Ureter (tissue), 1 donor: ENCODE data around the gene ENOX1. TPM values are rescaled to one million over a fixed set of nuclear protein-coding genes. Genes with fewer than 3 reads are reported as not detected.
A peak's percentile ranks its signal among the peaks of the same experiment; 100 is the strongest.

Source experiments
- DNase-seq: peaks from one replicate; pipeline ENCODE4 v3.0.0-alpha.2; 2020; ENCODE audit warnings: low spot score
- total RNA-seq: library from RNA; stranded (reverse); gene quantifications from one replicate; pipeline ENCODE4 v1.2.4, GENCODE V29; 2023
- donor health status: DM: yes; HTN: yes; CAD: no.

ENOX1 gene
- total RNA-seq, 1 donor from 2014 or later: 7.1 TPM

GRCh38 chr13:43785650-43786471 is 911 bp downstream of the ENOX1 start:
- DNase-seq: peak; percentile 87

GRCh38 chr13:43785261-43785649 is 1.5 kb downstream of the ENOX1 start:
- DNase-seq: no peak

GRCh38 chr13:43784496-43784895 is 2.3 kb downstream of the ENOX1 start:
- no peak for DNase-seq

GRCh38 chr13:43783820-43784219 is 3.0 kb downstream of the ENOX1 start:
- DNase-seq: no peak

DNA sequence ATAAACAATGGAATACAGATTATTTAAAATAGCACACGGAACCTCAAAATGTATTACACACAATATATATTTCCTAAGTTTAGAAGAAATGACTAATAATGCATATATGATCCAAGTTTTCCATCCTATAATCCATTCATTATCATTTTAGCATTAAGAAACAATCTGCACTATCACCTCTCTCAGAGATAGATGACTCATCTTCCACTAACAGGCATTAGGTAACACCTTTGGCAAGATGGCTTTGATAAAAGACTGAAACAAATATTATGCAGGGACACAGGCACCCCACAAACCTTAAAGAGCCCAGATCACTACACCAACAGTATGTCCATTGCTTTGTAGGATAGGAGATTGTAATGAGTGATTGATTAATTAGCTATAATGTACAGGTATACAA is 4.1 kb downstream of the ENOX1 start:
- no peak for DNase-seq

DNA sequence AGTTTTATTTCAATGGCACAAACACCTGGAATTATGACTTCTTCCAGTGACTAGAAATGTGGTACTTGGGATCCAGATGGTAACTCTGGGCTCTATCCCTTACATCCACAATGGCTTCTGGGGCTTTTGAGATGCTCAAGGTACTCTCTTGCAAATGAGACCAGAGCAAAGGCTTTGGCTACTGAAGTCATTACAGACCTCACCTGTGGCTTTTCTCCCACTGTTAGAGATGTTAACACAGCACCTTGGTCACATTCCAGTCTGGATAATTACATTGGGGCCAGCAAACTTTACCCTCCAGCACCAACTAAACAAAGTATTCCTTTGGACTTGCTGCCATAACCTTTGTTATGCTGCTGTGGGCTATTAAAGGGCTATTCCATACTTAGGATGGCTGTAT is 6.1 kb downstream of the ENOX1 start:
- no peak for DNase-seq

DNA sequence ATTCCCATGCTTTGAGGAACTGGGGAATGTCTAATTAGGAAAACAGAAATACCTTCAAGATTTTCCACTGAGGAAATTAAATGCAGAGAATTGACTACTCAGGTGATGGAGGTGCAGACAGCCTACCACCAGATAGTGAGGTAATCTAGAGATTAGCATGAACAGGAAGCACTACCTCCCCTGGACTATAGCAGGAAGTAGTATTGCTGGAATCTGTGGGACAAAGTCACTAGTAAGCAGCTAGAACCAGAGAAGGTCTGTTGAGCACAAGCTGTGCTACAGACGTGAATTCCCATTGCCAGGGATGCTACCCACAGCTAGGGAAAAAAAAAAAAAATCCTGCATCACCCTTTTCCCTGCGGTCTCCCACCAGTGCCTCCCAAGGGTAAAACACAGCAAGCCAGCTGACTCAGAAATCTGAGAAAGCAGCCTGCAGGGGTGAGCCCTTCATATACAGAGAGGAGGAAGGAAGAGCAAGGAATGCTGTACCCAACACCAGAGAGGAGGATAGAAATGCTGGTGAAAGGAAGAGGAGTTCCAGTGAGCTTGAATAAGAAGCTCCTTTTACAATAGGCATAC is 10.2 kb downstream of the ENOX1 start:
- no peak for DNase-seq

DNA sequence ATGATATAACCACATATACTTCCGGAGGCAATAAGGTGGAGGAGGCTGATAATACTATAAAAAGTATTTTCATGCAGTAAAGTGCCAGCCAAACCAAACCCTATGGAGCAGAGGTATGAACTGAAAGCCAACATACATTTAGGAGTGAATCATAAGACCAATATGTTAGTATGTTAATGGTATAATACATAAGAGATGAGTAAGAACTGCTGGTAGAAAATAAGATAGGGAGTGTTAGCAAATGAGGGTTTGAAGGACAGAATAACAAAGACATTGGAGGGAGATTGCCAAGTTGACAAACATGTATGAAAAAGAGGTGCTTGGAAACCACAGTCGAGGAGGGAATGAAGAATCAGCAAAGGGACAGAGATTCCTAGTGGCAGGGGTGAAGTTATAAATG is 10.8 kb downstream of the ENOX1 start:
- DNase-seq: no peak

DNA sequence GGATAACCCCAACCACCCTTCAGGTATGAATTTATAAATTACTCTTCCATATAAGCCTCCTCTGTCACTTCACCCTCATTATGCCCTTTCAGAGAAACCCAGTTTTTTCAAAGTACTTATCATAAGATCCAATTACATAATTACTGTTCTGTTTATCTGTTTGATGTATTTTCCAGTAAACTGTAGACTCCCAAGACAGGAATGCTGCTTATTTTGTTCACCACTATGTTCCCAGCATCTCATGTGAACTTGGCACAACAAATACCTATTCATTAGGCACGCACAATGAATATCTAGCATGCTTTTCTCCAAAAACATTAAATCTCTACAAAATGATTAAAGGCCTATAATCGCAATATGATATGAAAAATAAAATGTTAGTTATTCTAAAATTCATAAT is 13.2 kb downstream of the ENOX1 start:
- DNase-seq: no peak

DNA sequence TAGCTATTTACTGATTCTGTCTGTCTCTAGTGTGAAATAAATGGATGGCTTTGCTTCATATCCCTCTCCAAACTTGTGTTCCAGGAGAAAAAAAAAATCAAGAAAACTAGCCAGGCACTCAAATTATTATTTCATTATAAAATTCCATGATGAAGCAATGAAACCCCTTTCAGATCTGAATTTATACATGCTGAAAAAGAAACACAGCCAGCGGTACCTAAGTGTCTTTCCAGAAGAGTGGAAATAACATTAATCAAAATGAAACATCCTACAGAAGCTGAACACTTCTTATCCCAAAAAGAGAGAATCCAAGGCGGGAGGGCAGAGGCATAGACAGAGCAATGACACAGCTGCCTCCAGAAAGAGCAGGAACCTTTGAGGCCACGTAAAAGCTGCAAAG is 15.9 kb downstream of the ENOX1 start:
- DNase-seq: no peak

- DNase-seq: no peak
Observed at GRCh38 chr13:43769529-43769928, 17.2 kb downstream of the ENOX1 start.

DNA sequence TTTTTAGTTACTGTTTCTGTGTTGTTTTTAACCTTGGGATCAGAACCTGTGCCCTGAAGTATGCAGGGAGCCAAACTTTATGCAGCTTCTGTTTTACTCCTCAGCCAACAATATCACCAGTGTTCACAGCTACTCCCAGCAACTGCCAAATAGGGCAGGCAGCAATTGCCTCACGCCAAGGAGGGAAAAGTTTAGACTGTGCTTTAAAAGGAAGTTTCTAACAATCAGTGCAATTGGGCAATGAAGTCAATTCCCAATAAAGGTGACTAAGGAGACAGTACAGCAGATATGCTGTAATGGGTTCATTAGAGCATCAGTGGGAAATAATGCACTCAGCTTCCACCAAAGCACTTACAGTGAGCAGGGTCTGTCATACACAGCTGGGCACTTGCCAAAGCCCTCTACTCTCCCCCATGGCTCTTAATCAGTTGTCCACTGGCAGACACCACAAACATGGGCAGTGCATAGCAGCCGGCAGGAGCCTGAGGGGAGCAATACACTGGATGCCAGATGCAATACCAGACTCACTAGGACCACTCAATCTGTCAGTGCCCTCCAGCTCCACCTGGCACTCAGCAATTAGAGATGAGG is 19.3 kb downstream of the ENOX1 start:
- peak; percentile 54 for DNase-seq

DNA sequence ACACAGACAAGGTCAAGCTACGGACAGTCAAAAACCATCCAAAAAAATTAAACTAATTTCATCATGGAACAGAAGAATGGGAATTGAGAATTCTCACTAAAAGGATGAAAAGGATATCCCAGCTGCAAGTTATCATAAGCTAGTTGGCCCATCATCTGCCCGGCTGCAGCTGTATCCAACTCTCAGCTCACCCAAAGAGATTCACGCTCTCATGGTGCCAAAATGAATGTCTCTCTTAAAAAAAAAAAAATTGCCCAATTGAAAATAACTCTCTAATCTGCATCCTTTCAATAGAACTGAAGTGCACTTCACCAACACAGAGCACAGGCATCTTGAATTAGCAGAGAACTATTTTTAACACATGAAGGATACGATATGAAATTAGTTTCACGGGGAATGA is 20.0 kb downstream of the ENOX1 start:
- no peak for DNase-seq

DNA sequence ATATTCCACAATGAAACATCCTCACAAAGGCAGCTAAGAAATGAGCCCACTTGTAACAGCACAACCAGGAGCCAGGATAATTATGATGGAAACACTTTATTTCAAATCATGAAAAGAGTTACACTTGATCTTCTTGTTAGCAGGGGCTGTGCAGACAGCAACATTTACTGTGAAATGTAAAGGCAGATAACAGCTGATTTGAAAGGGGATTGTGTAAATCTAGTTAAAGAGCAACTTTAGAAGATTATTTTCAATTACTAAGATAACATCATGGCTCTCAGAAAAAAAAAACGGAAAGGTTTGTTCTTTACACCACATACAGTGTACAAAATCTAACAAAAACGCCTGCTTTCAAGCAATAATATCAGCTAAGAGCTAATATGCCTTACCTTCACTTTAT is 22.4 kb downstream of the ENOX1 start:
- no peak for DNase-seq

DNA sequence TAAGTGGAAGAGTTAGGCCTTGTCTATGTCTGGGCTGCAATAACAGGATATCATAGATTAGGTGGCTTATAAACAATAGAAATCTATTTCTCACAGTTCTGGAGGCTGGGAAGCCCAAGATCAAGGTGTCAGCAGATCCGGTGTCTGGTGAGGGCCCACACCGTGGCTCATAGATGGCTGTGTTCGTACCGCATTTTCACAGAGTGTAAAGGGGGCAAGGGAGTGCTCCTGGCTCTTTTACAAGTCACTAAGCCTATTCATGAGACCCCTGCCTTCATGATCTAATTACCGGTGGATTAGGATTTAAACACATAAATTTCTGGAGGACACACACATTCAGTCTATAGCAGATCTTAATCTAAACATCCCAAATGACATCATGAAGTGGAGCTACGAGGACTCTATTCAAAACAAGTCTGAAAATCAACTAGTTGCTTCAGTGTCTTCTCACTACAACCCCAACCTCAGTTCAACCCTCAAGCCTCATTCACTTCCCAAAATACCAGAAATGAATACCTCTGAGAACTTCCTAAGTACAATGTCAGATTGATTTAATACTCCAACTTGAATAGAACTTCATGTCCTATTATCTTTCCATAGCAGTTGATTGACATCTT is 23.5 kb downstream of the ENOX1 start:
- DNase-seq: no peak

GRCh38 chr13:43761616-43762315 is 25.0 kb downstream of the ENOX1 start:
- DNase-seq: no peak

GRCh38 chr13:43760257-43760656 is 26.5 kb downstream of the ENOX1 start:
- no peak for DNase-seq

DNA sequence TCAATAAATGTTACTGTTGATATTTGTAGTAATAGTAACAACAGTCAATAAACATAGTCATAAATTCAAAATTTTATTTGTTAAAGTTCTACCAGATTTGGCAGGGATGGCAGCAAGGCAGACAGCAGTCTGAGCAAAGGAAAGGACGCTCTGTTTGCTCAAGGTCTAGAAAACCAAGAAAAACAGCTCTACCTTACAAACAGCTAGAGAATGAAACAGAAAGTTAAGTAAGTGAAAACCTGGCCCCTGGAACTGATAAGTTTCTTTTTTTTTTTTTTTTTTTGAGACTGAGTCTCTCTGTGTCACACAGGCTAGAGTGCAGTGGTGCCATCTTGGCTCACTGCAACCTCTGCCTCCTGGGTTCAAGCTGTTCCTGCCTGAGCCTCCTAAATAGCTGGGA is 27.9 kb downstream of the ENOX1 start:
- no peak for DNase-seq

GRCh38 chr13:43757266-43757665 is 29.5 kb downstream of the ENOX1 start:
- DNase-seq: no peak

DNA sequence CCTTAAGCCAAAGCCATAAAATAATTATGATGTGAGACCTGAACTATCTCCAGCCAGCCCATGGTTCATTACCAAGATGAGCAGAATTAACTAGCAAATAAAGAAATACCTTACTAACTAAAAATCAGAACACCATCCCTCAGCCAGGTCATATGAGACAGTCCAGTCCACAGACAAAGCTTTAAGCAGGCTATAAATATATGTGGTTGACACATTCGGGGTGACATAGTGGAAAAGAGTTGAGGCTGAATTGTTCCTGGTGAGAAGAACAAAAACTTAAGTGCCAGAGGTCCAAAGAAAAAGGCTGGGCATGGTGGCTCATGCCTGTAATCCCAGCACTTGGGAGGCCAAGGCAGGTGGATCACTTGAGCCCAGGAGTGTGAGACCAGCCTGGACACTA is 30.9 kb downstream of the ENOX1 start:
- no peak for DNase-seq

- no peak for DNase-seq
Observed at GRCh38 chr13:43751624-43752023, 35.1 kb downstream of the ENOX1 start.

GRCh38 chr13:43749503-43749902 is 37.3 kb downstream of the ENOX1 start:
- no peak for DNase-seq
